CD4-positive, alpha-beta T cell treated with Interleukin-15 for 1 hour (primary cell): ENCODE measurements around the gene TMEM82.
"Not testable (repeated sequence)": the region's sequence is repeated elsewhere in the genome, so short reads cannot be mapped to it uniquely, and the experiment has no call there.

ENCODE experiments used
- DNase-seq: peaks from one replicate; pipeline ENCODE4 v3.0.0-alpha.2; 2020

Gene TMEM82

DNA sequence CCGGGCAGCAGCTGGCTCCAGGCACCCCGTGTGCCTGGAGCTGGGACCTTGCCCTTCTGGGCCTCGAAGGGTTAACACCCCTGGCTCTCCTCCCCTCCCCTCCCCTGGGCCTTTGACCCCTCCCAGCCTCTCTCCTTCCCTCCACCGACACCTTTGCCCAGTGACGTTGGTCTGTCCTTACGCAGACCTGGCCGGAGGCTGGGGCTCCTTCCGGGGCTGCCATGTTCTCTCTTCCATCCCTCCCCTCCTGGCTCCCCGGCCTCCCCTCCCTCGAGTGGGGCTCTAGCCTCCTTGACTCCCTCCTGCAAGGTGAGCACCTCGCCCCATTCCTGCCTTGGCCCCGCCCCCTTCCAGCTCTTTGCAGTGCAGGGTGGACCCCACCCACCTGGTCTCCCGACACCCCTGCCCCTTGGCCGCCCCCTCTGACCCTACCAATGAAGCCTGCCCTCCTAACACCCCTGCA is at the start of gene TMEM82:
TMEM82 (plus strand) TSS at position 161 of the 463 bp plus-strand sequence; CDS start at position 222, 61 bp downstream.
- no peak for DNase-seq

GRCh38 chr1:15693371-15693770 is 48.9 kb upstream of the TMEM82 start:
- no peak for DNase-seq

DNA sequence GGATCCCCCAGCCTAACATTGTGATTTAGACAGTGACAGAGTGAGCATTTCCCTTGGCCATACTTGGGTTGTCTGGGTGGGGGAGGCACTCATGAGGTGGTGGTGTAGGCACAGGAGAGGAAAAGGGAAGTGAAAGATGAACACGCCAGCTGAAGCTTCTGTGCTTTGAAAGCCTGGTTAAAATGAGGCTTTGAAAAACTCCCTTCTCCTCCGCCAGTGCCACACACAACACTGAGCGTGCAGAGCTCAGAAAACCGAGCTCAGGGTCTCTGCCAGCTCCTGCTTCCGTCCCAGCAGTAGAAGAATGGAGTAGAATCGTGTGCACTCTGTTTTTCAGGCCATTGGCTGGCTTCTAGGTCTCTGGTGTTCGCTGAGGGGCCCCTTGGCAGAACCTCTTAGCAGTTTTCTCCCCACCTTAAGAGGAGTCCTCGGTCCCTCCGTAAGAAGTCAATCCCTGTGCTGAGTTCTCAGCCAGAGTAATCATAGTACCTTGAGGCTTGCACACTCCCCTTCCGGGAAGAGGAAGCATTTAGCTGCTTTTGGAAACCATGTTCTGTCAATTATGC is 45.3 kb upstream of the TMEM82 start:
- peak; percentile 70 for DNase-seq

DNA sequence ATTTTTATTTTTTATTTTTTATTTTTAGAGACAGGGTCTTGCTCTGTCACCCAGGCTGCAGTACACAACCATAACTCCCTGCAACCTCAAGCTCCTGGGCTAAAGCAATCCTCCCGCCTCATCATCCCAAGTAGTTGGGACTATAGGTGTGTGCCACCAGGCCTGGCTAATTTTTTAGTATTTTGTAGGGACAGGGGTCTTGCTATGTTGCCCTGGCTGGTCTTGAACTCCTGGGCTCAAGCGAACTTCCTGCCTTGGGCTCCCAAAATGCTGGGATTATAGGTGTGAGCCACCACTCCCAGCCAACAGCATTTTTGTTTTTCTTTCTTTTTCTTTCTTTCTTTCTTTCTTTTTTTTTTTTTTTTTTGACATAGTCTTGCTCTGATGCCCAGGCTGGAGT is 44.1 kb upstream of the TMEM82 start:
- DNase-seq: no peak

- DNase-seq: not testable (repeated sequence)
These were observed 43.0 kb upstream of the TMEM82 start for GRCh38 chr1:15699321-15699720.

GRCh38 chr1:15700508-15700907 is 41.8 kb upstream of the TMEM82 start:
- DNase-seq: no peak

- no peak for DNase-seq
These were observed 40.5 kb upstream of the TMEM82 start for GRCh38 chr1:15701784-15702183.

DNA sequence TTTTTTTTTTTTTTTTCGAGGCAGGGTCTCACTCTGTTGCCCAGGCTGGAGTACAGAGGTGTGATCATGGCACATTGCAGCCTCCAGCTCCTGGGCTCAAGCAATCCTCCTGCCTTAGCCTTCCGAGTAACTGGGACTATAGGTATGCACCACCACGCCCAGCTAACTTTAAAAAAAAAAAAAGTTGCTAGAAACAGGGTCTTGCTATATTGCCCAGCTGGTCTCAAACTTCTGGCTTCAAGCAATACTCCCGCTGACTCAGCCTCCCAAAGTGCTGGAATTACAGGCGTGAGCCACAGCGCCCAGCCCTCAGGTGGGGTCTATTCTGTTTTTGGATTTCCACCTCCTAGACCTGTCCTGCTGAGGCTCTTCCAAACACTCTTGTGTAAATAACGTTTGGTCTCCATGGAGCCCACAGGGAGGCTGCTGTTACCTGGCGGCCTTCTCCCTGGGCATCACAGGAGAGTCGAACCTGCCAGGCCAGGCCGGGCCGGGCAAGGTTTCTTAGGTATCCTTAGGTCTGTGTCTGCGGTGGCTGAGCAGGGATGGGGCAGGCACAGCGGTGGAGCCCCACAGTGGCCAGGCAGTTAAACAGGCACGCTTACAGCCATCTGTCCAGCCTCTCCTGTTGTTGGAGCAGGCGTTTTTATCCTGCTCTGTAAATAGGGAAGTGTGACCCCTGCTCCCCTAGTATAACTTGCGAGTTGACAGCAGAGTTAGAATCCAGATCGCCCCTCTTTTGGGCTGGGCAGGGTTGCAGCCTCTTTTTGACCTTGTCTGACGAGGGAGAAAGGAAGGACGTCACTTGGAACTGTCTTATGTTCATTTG is 39.4 kb upstream of the TMEM82 start:
- DNase-seq: no peak

GRCh38 chr1:15703562-15703961 is 38.7 kb upstream of the TMEM82 start:
- no peak for DNase-seq

- DNase-seq: no peak
These were observed 37.6 kb upstream of the TMEM82 start for GRCh38 chr1:15704526-15705183.

DNA sequence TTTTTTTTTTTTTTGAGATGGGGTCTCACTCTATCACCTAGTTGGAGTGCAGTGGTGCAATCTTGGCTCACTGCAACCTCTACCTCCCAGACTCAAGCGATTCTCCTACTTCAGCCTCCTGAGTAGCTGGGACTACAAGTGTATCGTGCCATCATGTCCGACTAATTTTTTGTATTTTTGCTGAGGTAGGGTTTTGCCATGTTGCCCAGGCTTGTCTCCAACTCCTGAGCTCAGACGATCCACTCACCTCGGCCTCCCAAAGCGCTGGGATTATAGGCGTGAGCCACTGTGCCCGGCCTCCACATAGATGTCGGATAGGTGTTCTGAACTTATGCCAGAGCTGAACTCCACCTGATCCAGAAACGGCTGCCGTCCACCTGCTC is 37.1 kb upstream of the TMEM82 start:
- DNase-seq: no peak

- no peak for DNase-seq
These were observed 35.5 kb upstream of the TMEM82 start for GRCh38 chr1:15706751-15707150.

DNA sequence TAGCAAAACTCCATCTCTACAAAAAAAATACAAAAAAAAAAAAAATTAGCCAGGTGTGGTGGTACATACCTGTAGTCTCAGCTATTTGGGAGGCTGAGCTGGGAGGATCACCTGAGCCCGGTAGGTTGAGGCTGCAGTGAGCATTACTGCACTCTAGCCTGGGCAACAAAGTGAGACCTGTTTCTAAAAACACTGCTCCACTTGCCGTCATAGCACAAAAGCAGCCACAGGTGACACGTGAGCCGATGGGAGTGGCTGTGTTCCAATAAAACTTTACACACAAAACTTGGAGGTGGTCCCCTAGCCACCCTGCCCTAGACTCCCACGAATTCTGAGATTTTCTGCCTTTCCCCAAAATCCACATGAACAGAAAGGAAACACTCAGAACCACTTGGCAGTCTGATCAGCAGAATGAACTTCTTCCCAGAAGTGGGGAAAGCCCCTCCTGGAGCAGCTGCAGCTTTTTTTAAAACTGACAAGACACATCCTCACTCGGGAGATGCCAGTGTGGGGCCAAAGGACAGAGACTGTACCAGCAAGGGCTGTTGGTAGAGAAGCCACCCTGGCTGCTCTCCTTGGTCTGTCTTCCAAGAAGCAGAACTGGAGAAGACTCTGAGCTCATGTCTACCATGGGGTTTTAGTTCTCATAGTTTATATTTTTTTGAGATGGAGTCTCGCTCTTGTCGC is 34.9 kb upstream of the TMEM82 start:
- DNase-seq: no peak

GRCh38 chr1:15708486-15709137 is 33.7 kb upstream of the TMEM82 start:
- no peak for DNase-seq

DNA sequence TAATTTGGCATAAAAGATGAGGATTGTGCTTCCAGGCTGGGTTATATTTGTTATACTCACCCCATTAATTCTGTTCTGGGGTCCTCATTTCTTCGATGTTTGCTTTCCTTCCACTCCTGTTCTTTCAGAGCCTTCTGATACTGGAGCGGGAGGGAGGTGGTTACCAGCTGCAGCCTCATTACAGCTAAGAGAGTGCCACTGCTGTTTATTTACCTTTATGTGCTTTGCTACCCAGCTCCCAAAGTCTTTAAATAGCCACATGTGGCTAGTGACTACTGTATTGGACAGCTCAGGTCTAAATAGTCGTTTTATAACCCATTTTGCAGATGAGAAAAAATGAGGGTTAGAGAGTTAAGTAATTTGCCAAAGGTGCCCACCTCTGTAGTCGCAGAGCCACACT is 33.1 kb upstream of the TMEM82 start:
- DNase-seq: no peak

DNA sequence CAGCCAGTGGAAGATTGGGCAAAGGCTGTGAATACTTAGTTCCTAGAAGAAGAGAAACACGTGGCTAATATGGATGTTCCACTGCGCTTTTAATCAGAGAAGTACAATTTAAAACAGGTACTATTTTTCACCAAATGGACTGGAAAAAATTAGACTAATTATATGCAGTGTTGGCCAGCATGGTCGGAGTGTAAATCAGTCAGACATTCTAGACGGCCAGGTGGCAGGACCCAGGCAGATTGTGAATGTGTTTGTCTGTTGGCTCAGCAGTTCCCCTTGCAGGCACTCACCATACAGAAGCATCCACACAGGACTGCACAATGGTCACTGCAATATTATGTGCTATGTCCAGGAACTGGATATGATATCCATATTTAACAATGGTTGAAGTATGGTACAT is 30.1 kb upstream of the TMEM82 start:
- no peak for DNase-seq

DNA sequence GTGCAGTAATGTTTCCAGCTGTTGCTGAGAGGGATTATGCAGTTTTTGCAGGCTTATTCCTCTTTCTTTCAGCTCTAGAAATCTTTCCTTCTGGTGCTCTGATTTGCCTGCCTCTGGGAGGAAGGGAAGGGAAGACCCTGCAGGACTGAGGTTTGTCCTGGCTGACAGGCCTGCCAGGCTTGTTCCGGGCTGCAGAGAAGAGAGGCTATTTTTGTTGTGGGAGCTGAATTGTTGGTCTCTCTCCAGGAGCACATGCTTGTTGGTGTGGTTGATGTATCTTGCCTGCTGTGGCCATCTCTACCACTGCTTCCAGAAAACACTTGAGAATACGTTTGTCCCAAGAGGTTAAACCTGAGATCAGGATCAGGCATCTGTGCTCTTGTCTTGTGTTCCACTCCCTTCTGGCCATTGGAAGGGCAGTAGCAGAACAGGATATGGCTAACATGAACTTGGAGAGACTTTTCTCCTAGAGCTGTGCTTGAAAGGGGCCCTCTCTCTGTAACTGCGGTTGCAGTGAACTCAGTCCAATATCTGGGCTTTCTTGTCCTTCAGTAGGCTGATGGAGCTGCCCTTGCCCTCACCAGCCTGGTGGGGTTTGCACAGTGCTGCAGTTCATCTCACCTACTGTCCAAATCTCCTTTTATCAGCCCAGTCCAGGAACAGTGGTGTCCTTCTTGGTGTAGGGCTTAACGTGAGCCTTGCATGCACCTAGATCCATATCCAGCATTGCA is 27.7 kb upstream of the TMEM82 start:
- DNase-seq: no peak

GRCh38 chr1:15717418-15718125 is 24.7 kb upstream of the TMEM82 start:
- no peak for DNase-seq

DNA sequence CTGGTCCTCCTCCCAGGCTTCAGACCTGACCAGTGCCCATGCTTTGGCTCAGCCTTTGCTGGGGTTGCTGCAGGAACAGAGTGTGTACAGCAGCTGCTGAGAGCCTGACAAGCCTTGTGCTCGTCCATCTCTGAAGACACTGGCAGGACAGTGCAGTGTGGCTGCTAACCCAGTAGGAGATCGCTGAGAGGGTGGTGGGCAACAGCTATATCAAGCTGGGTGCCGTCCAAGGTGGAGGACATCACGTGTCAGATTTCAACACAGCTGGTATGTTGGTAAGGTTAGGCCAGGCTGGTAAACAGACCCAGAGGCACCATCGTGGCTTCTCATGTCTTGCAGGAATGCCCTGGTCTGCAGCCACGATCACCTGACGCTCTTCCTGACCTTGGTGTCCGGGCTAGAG is 24.1 kb upstream of the TMEM82 start:
- no peak for DNase-seq

DNA sequence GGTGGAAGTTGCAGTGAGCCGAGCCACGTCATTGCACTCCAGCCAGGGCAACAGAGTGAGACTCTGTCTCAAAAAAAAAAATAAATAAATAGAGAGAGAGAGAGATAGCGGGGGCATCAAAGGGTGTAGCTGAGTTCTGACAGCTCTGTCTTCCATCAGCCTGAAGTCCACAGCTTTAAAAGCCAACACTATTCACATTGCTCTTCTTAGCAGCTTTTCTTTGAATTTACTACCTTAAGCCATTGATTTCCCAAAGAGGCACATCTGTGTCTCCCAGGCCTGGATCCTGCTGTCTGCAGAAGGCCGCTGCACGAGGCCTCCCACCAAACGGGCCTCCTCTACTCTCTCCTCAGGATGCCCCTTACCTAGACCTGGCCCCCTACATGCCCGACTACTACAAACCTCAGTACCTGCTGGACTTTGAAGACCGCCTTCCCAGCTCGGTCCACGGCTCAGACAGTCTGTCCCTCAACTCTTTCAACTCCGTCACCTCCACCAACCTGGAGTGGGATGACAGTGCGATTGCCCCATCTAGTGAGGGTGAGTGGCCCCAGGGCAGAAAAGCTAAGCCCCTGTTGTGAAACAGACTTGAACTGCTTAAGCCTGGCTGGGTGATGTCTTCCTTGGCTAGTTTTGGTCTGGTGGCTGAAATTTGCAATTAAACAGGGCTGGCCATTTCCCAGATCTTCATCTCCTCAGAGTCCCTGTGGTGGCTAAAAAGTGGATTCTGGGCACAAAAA is 22.7 kb upstream of the TMEM82 start:
- no peak for DNase-seq

GRCh38 chr1:15720861-15721260 is 21.4 kb upstream of the TMEM82 start:
- no peak for DNase-seq
